Loucy (cell line): ENCODE data around the gene ECHS1.

ENCODE experiments used
- EZH2phosphoT487 ChIP-seq: fragments of 200-600 bp; IDR thresholded peaks from 2 replicates; pipeline ENCODE4 v1.6.1; 2018; ENCODE audit warnings: antibody characterized with exemption, mild to moderate bottlenecking, moderate library complexity, borderline replicate concordance
- TF ChIP-seq, protein P1 (sequence below): fragments of 200-600 bp; sonication (generic); conservative IDR thresholded peaks from 2 replicates; pipeline ENCODE4 v1.5.1; 2014; ENCODE audit warnings: mild to moderate bottlenecking, antibody characterized with exemption, low read length

DNA sequence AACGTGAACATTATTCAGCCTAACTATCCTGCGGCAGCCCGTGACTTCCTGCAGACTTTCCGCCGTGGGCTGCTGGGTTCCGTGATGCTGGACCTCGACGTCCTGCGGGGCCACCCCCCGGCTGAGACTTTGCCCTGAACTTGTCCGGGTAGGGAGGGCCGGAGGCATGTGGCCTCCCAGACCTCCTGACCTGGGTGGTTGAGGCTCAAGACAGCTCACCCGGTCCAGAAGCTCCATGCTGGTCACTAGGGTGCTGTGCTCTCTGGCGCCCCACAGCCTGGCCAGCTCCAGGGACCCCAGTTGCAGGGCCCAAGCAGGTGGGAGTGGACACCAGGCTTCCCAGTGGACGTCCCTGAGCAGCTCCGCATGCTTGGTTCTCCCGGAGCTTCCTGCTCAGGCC lies 46.9 kb upstream of the ECHS1 start:
- TF ChIP-seq, protein P1, sequence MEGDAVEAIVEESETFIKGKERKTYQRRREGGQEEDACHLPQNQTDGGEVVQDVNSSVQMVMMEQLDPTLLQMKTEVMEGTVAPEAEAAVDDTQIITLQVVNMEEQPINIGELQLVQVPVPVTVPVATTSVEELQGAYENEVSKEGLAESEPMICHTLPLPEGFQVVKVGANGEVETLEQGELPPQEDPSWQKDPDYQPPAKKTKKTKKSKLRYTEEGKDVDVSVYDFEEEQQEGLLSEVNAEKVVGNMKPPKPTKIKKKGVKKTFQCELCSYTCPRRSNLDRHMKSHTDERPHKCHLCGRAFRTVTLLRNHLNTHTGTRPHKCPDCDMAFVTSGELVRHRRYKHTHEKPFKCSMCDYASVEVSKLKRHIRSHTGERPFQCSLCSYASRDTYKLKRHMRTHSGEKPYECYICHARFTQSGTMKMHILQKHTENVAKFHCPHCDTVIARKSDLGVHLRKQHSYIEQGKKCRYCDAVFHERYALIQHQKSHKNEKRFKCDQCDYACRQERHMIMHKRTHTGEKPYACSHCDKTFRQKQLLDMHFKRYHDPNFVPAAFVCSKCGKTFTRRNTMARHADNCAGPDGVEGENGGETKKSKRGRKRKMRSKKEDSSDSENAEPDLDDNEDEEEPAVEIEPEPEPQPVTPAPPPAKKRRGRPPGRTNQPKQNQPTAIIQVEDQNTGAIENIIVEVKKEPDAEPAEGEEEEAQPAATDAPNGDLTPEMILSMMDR, result no peak
- TF ChIP-seq EZH2phosphoT487, result no peak
